Stimulated activated naive CD4-positive, alpha-beta T cell treated with Interleukin-2 at 50 U/mL for 16 hours (primary cell): ENCODE data around the gene NAPEPLD.
"Not testable (repeated sequence)": the region's sequence is repeated elsewhere in the genome, so short reads cannot be mapped to it uniquely, and the experiment has no call there.

Experiments used
- DNase-seq: peaks from one replicate; lab custom pipeline; 2025; lab: John Stamatoyannopoulos, UW

NAPEPLD gene

DNA sequence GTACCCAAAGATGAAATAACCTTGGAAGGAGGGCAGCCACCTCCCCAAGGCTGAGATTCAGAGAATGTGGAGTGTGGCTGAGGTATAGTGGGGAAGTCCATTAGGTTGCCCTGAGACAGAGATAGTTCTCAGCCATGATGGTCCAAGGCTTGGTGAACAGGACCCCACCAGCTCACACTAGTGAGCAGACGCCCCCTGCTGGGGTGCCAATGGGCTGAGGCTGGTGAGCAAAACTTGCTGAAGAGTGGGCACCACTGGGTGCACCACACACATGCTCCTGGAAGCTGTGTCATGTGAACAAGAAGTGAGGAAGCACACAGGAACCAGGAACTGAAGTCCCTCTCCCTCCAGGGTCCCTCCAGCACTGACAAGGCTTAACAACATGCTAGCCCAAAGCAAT, 83.2 kb downstream of the NAPEPLD start:
- peak; percentile 14 for DNase-seq

DNA sequence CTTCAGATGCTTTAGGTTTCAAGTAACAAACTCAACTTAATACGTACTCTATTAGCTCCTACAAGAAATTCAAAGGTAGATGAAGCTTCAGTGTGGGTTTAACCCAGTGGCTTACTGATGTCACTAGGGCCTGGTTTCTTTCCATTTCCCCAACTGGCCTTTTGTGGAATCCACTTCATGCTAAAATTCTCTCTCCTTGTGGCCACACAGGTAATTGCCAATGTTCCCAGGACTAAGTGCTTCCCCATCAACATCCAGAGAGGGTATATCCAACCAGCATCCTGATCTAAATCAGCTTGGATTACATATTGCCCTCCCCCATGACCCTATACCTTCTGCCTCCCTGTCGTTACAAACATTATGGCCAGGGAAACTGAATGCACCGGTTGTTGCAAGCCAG, 85.0 kb downstream of the NAPEPLD start:
- DNase-seq: no peak

DNA sequence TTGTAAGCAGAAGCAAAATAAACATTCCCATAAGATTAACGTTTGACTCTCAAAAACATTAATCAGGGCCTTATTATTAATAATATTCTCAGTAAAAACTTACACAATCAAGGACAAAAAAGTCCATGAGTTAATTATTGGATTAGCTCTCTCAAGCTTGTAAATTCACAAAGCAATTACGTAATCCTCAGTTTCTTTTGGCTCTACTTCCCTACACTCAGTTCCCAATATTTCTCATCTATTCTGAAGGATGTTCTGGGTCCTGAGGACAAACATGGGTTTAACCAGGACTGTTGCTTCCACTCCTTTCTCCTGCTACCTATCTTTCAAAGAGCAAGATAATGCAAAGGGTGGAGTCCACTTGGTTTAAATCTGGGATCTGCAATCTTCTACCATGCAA, 89.4 kb downstream of the NAPEPLD start:
- DNase-seq: no peak

DNA sequence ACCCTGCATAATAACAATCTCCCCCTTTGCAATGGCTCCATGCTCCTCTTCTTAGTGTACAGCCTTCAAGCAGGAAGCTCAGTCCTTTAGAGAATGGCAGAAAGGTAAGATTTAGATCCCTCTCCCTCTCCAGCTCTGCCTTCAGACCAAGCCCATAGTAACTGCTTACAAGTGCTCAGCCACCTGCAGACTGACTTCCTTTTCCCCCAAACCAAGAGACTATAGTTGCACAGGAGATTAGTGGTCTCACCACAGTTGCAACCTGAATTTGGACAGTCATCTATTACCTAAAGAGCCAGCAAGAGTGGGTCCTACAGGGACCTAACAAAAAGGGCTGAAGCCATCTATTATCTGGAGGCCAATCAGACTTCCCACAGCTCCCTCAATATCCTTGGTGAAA, 90.8 kb downstream of the NAPEPLD start:
- DNase-seq: no peak

DNA sequence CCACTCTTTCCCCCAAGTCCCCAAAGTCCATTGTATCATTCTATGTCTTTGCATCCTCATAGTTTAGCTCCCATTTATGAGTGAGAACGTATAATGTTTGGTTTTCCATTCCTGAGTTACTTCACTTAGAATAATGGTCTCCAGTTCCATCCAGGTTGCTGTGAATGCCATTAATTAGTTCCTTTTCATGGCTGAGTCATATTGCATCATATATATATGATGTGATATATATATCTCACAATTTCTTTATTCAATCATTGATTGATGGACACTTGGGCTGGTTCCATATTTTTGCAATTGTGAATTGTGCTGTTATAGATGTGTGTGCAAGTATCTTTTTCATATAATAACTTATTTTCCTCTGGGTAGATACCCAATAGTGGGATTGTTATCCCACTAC, 92.9 kb downstream of the NAPEPLD start:
- not testable (repeated sequence) for DNase-seq

DNA sequence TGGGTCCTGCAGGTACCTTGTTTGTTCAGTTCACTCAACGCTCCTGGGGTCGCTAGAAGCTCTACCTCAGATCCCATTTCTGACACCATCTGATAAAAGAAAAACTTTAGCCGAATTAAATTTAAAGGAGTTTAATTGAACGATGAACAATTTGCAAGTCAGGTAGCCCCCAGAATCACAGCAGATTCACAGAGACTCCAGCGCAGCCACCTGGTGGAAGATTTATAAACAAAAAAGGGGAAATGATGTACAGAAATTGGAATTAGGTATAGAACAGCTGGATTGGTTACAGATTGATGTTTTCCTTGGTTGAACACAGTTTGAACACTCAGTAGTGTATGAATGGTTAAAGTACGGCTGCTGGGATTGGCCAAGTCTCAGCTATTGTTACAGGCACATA, 97.4 kb downstream of the NAPEPLD start:
- DNase-seq: no peak
